Erythroblast (primary cell): ENCODE measurements around the gene CLASP1.

Experiments used
- GATA1 ChIP-seq: IDR thresholded peaks from 2 replicates; pipeline ENCODE4 v1.6.1; 2011; ENCODE audit warnings: low read depth, mild to moderate bottlenecking, control low read depth, low read length, moderate library complexity
- POLR2A ChIP-seq: IDR thresholded peaks from 2 replicates; pipeline ENCODE4 v1.6.1; 2011; ENCODE audit warnings: mild to moderate bottlenecking, low read length

DNA sequence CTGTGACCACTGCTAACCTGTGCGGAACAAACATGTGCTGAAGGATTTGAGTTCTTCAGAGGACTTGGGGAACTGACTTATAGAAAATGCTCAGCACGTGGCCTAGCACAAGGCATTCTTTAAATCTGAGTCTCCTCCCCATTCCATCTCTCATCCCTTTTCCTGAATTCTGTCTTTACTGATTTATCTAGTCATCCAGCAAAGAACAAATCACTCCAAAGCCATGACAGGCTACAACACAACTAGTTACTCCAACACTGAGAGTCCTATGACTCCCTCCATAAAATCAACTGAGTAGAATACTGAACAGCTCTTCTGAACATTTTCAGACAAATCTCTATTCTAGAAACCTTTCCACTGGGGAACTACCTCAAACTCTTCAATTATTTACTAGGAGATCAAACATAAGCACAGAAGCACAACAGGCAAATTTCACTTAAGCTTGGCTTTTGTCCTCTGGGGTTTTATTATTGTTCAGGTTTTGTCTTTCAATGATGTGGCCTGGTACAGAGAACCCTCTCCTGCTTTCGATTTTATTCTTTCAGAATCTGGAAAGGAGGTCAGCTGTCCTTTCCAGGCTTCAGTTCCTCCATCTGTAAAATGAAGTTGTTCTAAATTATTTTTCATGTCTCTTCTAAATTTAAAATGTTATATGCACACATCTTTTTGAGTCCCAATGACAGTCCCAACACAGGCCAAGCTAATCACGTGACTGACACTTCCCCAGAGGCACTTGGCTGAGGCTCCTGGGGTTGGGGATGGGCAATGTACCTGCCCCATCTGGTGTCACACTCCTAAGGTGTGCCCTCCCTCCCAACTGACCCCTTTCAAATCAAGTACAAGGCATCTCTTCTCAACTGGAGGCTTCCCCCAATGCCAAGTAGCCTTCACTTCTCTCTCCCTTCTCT lies 86.7 kb downstream of the CLASP1 start:
- TF ChIP-seq POLR2A (no peak), GATA1 (no peak)
